Stimulated activated CD8-positive, alpha-beta memory T cell treated with anti-CD3 and anti-CD28 coated beads, Interleukin-4, amount 100 ng/mL, for 48 hours (primary cell): ENCODE measurements around the gene SMAD3.
"Not testable (repeated sequence)": the region's sequence is repeated elsewhere in the genome, so short reads cannot be mapped to it uniquely, and the experiment has no call there.

Source experiments
- DNase-seq: peaks from one replicate; pipeline ENCODE4 v3.0.0-alpha.2; 2020

Gene SMAD3

DNA sequence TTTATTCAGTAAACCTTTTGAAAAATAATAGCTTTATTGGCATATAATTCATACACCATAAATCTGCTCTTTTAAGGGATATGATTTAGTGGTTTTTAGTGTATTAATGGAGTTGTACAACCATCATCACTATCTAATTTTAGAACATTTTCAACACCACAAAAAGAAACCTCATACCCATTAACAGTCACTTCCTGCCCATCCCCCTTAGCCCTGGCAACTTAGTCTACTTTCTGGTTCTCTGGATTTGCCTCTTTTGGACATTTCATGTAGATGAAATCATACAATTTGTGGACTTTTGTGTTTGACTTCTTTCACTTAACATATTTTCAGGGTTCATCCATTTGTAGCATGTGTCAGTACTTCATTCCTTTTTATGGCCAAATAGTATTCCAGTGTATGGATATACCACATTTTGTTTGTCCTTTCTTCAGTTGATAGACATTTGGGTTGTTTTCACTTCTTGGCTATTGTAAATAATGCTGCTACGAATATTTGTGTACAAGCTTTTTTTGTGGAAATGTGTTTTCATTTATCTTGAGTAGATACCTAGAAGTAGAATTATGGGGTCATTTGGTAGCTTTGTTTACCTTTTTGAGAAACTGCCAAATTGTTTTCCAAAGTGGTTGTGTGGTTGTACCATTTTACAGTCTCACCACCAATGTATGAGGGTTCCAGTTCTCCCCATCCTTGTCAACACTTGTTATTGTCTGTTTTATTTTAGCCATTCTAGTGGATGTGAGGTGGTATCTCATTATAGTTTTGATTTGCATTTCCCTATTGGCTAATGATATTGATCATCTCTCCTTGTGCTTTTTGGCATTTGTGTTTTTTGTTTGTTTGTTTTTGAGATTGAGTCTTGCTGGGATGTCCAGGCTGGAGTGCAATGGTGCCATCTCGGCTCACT is 45.8 kb downstream of the SMAD3 start:
- no peak for DNase-seq

DNA sequence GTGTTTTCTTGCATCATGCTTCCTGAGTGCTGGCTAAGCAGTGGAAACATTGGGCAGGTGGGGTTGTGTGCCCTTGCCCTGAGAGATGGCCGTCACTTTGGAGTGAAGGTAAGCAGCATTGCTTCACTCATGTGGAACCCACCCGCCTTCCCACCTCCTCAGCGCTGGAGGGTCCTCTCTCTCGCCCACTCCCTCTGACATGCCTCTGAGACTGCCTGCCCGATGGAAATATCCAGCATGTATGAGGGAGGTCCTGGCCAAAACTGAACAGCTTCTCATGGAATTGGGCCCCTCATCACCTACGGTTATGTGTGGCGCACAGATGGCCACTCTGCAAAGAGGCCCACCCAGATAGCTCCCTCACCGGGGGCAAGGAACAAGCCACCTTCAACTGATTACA is 48.6 kb downstream of the SMAD3 start:
- DNase-seq = no peak

DNA sequence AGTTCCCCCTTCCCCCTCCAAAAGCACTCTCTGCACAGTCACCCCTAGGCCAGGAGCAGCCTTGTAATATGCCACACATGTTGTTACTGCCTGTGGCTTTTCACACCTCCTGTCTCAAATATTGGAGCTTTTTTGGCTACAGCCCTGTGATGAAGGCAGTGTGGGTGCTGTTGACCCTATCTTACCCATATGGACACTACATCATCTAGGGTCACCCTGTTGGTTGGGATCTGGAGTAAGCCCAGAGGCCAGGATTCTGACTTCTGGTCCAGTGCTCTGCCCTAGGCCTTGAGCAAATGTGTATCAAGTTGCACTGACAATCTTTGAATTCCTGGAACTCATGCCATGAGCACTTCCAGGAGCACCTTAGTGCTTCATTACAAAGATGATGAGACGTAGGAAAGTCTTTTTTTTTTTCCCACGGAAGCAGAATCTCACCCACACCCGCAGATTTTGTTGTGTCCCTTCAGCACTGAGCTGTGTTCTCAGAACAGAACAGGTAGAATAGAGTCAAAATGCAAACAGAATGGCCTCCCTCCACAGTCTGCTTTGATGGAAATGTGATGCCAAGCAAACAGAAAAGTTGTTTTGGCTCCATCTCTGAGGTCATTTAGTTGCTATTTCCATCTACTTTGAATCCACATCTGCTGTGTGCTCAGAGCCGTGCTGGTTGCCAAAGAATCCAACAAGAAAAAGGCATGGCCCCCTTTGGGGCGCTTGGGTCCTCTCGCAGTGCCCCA is 49.6 kb downstream of the SMAD3 start:
- no peak for DNase-seq

DNA sequence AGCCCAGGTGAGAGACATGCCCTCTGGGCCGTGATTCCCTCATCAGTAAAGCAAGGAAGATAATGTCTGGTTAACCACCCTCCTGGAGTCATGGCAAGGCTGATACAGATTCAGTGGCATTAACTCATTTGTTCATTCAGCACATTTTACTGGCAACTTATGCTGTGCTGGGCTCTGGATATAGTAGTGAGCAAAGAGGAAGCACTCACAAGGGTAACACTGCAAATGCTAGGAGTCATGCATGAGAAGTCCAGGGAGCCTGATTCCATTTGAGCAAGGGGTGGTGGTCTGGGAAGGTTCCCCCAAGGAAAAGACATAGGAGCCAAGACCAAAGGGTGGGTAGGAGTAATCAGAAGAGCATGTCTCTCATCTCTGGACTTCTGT is 50.2 kb downstream of the SMAD3 start:
- DNase-seq = no peak

DNA sequence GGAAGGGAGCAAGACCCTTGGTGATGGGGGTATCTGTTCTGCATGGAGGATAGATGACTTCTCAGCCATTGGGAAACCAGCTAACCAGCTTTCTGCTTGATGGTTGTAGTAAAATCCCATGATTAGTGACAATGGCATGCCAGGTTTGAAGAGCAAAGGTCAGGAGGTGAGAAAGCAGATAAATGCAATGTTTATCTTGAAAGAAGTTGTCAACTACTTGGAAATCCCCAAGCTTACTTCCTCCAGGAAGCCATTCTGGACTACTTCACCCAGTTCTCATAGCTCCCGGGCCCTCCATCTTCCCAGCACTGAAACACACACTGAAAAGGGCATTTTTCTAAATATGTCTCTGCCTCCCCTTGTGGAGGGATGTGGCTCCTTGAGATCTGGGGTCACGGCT is 51.3 kb downstream of the SMAD3 start:
- no peak for DNase-seq

DNA sequence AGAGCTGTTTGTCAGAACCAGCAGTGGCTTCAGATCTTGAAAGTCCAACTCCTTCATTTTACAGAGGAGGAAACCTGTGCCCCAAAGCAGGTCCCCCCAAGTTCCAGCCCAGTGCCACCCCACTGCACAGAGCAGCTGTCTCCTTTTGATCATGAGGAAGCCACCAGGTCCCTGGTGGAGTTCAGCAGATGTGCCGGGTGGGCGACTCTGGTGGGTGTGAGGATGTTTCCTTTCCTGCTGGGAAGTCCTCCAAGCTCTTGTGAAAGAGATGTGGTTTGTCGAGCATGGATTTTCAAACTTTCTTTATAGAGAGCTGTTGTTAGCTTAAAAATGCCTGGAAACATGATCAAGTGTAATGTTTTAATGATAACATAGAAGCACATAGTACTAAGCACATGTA is 52.0 kb downstream of the SMAD3 start:
- no peak for DNase-seq

DNA sequence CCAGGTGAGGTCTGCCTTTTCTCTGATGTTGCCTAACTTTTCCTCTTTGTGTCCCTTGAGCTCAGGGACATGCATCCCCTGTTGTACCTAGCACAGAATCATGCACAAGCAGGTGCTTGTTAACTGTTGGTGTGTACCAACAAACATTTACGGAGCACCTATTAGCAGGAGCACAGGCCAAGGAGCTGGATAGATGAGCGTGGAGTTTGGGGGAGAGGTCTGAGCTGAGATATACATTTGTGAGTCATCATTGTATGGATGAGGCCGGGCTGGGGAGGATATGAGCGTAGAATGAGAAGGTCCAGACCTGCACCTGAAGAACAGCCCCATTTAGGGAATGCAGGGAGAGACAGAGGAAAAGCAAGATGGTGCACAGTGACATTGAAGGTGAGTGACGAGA is 53.4 kb downstream of the SMAD3 start:
- DNase-seq = no peak

DNA sequence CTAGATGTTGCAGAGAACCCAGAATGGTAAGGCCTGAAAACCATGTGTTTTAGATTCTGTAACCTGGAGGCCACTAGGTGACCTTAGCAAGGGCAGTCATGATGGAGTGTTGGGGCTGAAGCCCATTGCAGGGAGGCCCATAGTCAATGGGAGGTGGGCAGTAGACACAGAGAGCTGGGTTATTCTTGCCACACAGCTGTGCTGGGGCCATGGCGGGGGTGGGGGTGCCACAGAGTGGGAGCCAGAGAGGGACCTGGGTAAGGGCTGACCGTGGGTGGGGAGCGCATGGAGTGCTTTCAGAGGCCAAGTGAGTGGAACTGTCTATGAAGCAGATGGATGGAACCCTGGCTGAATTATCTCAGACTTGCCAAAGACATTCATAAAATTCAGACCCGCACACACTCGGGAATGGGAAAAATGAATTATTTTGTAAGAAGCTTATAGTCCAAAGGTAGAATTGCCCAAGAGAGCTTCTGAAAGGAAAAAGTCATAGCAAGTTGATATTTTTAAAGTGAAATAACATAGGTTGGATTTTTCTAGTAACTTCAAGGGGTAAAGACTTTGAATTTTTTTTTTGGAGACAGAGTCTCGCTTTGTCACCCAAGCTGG is 53.9 kb downstream of the SMAD3 start:
- DNase-seq = no peak

DNA sequence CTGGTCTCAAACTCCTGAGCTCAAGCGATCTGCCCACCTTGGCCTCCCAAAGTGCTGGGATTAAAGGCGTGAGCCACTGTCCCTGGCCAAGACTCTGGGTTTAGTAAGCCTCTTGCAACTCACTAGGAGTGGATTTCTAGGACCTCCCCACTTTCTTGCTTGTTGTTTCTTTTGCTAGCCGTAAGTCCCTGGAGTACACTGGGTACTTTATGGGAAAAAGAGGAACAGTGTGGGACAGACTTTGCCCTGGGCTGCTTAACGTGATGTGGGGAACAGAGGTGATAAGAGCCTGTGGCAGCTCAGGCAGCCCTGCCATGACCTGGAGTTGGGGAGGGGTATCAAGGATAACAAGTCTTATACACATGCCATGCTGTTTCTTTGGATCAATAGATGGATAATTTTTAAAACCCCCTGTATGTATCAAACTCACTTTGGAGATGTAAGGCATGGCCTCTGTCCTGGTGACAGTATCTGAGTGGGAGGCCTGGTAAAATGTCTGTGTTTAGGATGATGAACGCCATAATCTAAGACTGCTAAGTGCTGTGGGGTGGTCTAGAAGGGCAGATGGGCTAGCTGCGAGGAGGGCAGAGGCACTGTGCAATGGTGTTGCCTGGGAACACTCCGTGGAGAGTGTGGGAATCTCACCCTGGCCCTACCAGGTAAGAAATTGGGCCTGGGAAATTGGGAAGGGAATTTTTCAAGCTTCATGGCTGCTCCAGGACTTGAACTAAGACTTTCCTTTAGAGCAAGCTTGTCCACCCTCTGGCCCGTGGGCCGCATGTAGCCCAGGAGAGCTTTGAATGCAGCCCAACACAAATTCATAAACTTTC is 54.8 kb downstream of the SMAD3 start:
- DNase-seq = no peak

DNA sequence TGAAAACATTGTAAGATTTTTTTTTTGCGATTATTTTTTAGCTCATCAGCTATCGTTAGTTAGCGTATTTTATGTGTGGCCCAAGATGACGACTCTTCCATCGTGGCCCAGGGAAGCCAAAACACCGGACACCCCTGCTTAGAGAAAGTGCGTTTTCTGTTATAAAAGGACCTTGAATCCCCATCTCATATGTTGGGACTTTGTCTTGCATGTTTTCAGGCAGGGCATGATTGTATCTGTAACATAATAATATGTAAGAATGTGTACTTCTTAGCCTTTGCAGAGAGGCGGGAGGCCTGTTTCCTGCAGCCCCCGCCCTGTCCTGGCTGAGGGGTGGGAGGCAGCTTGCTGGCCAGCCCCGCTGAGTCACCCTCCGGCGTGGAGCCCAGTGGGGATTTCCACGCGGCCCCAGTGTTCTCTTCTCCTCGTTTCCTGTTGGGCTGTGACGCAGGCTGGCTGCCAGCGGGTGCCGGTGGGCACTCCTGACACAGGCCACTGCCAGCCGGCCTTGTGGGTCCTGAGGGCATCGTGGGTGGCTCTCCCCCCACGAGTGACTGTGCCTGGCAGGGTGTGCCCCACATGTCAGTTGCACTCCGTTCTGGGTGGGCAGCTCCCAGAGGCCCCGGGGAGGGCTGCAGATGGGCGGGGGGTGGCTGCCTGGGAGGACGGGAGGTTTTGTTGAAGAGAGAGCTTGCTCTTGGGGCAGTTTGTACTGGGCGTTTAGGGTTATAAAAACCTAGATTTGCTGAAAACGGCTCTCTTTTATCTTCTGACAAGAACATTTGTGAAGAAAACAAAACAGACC is 55.6 kb downstream of the SMAD3 start:
- DNase-seq = peak; percentile 89

DNA sequence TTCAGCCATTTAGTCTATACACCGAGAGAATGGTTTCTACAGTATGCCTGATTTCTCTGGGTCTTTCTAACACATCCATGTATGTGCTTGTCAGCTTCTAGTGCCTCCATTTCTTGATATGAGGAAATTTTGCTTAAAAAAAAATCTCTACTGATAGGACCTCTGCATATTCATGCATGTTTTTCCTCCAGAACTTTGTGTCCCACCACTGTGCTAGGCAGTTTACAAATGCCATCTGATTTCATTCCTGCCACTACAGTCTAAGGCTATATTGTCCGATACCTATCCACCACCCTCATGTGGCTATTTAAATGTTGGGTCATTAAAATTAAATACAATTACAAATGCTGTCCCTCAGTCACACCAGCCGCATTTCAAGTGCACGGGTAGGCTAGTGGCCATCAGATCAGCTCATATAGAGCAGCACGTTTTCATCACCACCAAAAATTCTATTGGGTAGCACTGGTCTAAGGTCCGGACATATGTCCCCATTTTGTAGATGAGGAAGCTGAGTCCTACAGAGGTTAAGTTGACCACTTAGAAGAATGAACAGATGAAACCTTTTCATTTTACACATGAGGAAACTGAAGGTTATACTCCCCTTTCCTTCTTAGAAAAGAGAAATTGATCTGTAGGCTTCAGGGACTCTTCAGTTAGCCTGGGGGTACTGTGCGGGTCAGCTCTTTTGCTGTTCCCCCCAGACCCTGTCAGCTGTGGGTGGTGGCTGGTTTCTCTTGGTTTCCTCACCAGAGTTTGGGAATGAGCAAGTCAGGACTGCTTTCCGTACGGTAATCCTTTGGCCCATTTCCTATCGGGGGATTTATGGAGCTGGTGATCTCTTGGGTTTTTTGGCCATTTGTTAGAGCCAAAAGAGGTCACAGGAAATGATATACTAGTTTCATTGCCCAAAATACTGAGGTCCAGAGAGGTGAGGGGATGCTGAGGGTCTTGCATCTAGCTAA is 56.5 kb downstream of the SMAD3 start:
- DNase-seq = no peak

DNA sequence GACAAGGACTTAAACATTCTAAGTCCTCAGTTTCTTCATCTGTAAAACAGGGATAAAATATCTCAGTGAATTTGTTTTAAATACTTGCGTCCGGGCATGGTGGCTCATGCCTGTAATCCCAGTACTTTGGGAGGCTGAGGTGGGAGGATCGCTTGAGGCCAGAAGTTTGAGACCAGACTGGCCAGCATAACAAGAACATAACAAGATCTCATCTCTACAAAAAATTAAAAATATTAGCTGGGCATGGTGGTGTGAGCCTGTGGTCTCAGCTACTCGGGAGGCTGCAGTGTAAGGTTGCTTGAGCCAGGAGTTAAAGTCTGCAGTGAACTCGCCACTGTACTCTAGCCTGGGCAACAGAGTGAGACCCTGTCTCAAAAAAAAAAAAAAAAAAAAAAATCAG is 57.4 kb downstream of the SMAD3 start:
- not testable (repeated sequence) for DNase-seq

DNA sequence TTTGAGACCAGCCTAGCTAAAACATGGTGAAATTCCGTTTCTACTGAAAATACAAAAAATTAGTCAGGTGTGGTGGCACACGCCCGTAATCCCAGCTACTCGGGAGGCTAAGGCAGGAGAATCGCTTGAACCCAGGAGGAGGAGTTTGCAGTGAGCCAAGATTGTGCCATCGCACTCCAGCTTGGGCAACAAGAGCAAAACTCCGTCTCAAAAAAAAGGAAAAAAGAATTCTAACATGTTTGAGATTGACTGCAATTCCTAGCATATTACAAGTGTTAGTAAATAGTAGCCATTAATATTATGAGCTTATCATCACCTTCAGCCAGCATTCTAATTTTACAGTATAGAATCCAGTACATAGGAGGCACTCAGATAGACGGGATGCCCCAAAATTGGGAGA is 57.9 kb downstream of the SMAD3 start:
- DNase-seq = not testable (repeated sequence)

DNA sequence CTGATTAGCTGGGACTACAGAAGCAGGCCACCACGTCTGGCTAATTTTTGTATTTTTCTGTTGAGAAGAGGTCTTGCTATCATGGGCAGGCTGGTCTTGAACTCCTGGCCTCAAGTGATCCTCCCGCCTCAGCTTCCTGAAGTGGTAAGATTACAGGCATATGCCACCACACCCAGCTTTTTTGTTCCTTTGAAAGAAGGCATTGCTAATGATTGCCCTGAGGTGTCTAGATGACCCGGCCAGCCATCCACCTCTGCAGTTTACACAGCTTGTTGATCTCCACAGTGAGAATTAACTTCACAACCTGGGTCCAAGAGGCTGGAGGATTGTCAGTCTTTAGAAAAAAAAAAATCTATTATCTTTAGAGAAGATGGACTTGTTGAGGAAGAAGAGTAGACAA is 58.7 kb downstream of the SMAD3 start:
- DNase-seq = no peak

DNA sequence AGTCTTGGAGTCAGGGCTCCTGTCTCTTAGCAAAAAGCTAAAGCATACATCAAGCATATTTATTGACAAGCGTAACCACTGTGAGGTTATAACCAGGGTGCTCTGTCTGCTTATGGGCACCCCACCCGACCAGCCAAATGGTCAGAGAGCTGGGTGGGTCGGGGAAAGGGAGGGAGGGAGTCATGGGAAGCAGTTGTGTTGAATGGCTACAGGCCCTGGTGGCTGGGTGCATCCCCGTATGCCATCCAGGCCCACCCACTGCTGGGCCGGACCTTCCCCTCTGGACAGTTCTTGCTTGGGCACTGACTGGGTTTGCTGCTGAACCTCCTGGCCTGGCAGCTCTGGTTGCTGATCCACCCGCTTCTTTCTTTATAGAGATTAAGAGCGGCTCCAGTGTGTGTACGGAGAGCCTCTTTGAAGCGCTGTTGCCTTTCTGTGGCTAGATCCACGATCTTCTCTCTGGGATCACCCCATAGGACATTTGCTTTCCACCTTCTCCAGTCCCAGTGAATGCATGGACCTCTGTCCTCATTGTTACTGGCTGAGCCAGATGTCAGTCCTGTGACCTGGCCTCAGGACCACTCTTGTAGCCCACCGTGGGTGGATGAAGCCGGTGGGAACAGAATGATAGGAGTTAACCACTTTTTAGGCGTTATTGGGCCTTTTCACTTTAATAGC is 59.6 kb downstream of the SMAD3 start:
- no peak for DNase-seq

DNA sequence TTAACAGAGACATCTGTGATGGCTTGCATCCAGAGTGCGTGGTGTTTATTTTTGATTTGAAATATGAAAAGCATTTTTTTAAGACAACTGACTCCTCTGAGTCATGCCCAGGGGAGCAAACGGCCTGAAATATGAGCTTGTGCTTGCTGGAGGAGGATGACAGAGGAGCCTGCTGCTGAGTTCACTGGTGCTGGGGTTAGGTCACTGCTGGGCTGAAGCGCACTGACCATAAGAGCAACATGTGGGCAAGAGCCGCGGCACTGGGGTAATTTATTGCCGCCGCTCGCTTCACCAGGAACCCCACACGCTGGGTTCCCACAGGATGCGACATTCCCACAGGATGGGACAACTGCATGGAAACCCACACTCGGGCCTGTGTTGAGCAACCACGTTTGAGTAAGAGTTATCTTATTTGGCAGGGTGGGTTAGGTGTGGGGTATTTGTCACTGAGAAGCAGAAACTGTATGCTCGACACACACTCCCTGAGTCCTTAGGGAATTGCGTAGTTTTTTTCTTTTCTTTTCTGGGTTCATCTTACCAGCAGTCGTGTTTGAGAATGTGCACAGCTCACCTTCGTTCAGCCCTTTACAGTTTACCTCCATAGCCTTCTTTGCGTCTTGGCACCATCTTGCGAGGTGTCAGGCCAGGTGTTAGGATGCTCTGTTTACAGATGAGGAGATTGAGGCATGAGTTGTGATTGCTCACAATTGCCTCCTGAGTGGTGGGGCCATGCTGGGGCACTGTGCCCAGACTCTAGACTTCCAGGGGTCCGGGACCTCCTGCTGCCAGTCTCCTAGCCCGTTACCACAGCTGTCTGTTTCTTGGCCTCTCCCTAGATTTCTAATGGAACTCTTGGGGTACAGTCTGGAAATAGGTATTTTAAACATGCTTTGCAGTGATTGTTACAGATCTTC is 60.4 kb downstream of the SMAD3 start:
- DNase-seq = no peak

DNA sequence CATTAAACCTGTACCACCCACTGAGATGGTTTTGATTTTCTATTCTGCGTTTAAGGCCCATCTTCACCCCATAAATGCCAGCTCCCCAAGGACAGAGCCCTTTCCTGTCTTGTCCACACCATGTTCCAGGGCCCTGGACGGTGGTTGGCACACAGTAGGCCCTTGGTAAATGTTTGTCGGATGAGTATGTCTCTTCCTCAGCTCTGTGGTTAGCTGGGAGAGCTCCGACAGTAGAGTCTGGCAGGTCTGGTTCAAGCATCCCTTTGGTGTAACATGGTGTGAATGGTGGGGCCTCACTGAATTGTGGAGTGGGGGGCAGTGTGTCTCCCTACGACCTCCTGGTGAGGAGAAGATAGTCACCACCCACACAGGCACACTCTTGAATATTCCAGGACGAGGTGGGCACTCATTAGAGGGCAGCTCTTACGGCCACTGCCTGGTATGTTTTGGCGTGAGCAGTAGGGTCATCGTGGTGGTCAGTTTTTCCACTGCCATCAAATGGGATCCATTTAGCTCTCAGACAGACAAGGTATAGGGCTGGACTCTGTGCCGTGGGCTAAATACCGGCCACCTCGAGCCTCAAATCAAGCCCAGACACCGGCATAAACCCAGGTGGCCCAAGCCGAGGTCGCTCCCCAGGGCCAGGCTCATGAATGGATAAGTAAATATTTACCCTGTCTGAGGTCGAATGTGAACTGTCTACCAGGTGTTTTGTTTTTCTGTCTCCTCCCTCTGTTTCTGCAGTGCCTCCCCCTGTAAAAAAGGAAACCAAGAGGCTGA is 61.3 kb downstream of the SMAD3 start:
- no peak for DNase-seq

DNA sequence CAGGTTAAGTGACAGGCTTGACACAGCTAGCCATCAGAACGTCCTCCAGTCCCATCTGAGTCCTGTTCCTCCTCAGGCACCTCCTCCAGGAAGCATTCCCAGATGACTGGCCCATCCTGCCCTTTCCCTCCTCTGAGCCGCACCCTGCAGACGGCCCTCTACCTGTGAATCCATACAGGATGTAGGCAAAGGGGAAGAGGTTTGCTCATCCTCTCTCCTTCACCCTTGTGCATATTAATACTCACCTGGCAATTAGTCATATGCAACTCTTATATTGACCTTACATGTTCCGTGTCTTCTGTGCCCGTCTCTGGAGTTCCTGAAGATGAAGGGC is 61.9 kb downstream of the SMAD3 start:
- no peak for DNase-seq

DNA sequence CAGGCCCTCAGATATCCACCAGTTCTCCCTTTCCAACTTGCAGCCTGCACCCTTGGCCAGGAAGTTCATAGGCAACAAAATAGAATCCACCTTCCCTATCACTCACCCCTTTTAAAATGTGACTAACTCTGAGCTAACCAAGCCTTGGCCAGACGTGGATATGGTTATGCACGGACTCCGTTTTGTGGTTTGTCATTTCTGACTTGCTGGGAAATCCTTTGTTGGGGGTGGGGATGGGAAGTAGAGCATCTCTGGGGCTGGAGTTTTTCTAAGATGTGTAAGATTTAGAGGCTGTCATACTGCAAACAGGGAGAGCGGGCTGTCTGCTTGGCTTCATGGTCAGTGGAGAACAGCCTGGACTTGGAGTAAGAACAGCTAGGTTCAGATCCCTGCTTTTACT is 62.6 kb downstream of the SMAD3 start:
- no peak for DNase-seq
